PFSK-1 (cell line): Measurements from ENCODE around the gene GNG3.
A peak's percentile ranks its signal among the peaks of the same experiment; 100 is the strongest.

Experiments used
- POLR2AphosphoS5 ChIP-seq: IDR thresholded peaks from 2 replicates; pipeline ENCODE4 v1.6.1; 2012; ENCODE audit warnings: low read depth, mild to moderate bottlenecking, control low read depth, low read length, moderate library complexity
- SIN3A ChIP-seq: IDR thresholded peaks from 2 replicates; pipeline ENCODE4 v1.6.1; 2012; ENCODE audit warnings: mild to moderate bottlenecking, low read length, moderate library complexity, borderline replicate concordance; ENCODE audit not compliant: insufficient read depth
- TAF1 ChIP-seq: IDR thresholded peaks from 2 replicates; pipeline ENCODE4 v1.6.1; 2012; ENCODE audit warnings: low read length, control low read depth, borderline replicate concordance; ENCODE audit not compliant: insufficient read depth

DNA sequence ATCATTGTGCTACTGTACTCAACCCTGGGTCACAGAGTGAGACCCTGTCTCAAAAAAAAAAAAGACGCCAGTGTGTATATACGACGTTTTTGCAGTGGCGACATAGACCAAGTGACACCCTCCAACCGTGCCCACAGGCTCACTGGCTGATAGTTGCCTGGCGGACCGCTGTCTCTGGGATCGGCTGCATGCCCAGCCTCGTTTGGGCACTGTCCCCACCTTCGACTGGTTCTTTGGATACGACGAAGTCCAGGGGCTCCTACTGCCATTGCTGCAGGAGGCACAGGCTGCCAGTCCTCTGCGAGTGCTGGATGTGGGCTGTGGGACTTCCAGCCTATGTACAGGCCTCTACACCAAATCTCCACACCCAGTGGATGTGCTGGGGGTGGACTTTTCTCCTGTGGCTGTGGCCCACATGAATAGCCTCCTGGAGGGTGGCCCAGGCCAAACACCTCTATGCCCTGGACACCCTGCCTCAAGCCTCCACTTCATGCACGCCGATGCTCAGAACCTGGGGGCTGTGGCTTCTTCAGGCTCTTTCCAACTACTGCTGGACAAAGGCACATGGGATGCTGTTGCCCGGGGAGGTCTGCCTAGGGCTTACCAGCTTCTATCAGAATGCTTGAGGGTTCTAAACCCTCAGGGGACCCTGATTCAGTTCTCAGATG lies 41.1 kb upstream of the GNG3 start:
- TF ChIP-seq SIN3A (peak; percentile 62; the same call in 1 of the 2 replicates), POLR2AphosphoS5 (peak; percentile 66; the same call in 1 of the 2 replicates), TAF1 (no peak)
